CD8-positive, alpha-beta memory T cell (primary cell): ENCODE results near the gene SLC25A38. TPM values are rescaled to one million over a fixed set of nuclear protein-coding genes. Genes with fewer than 3 reads are reported as not detected.

Source experiments
- CTCF ChIA-PET: fragments of 350-600 bp; sonication (Branson Sonifier 250); formaldehyde crosslinking; loops from one replicate; lab custom pipeline; 2021; ENCODE audit warnings: antibody characterized with exemption; lab: Charles Lee
- POLR2A ChIA-PET: fragments of 350-600 bp; sonication (Branson Sonifier 250); formaldehyde crosslinking; loops from one replicate; lab custom pipeline; 2021; ENCODE audit warnings: antibody characterized with exemption; lab: Charles Lee
- DNase-seq, 5 donors: peaks; one replicate each; pipeline versions ENCODE4 v3.0.0 to v3.0.0-alpha.2; 2020 to 2022; ENCODE audit warnings: mixed read lengths in 1 of 5
- H3K27ac ChIP-seq: one replicate; pipeline ENCODE4 v1.7.0; 2013; ENCODE audit warnings: low read depth, mild to moderate bottlenecking, low read length, moderate library complexity
- H3K27me3 ChIP-seq: 2 replicates; pipeline ENCODE4 v1.7.0; 2013; ENCODE audit warnings: low read length, mild to moderate bottlenecking; ENCODE audit not compliant: insufficient read depth, poor library complexity, severe bottlenecking
- H3K36me3 ChIP-seq: 2 replicates; pipeline ENCODE4 v1.7.0; 2013; ENCODE audit warnings: mild to moderate bottlenecking, low read length, moderate library complexity; ENCODE audit not compliant: insufficient read depth
- H3K4me1 ChIP-seq: 2 replicates; pipeline ENCODE4 v1.7.0; 2013; ENCODE audit warnings: mild to moderate bottlenecking, low read length, moderate library complexity; ENCODE audit not compliant: insufficient read depth
- H3K4me3 ChIP-seq: 2 replicates; pipeline ENCODE4 v1.7.0; 2013; ENCODE audit warnings: mild to moderate bottlenecking, low read length
- H3K9me3 ChIP-seq: 2 replicates; pipeline ENCODE4 v1.7.0; 2013; ENCODE audit warnings: mild to moderate bottlenecking, low read length
- H3K27ac Mint-ChIP-seq, 8 donors: one replicate each; pipeline ENCODE4 v1.8.0; 2020 to 2021; ENCODE audit warnings: mixed read lengths in 8 of 8, mild to moderate bottlenecking in 6 of 8, inconsistent platforms in 3 of 8, moderate library complexity in 3 of 8
- H3K27me3 Mint-ChIP-seq, 2 donors: one replicate each; pipeline ENCODE4 v1.8.0; 2020 to 2021; ENCODE audit warnings: mixed read lengths in 2 of 2, mild to moderate bottlenecking in 1 of 2, moderate library complexity in 1 of 2
- H3K36me3 Mint-ChIP-seq, 3 donors: one replicate each; pipeline ENCODE4 v1.8.0; 2020 to 2021; ENCODE audit warnings: mixed read lengths in 3 of 3, inconsistent platforms in 1 of 3, mild to moderate bottlenecking in 1 of 3
- H3K4me1 Mint-ChIP-seq, 3 donors: one replicate each; pipeline ENCODE4 v1.8.0; 2020 to 2021; ENCODE audit warnings: mixed read lengths in 3 of 3, inconsistent platforms in 1 of 3, mild to moderate bottlenecking in 1 of 3
- H3K4me3 Mint-ChIP-seq, 7 donors: one replicate each; pipeline ENCODE4 v1.8.0; 2020 to 2021; ENCODE audit warnings: mixed read lengths in 7 of 7, mild to moderate bottlenecking in 6 of 7, moderate library complexity in 4 of 7, inconsistent platforms in 2 of 7
- H3K9me3 Mint-ChIP-seq, 5 donors: one replicate each; pipeline ENCODE4 v1.8.0; 2020 to 2022; ENCODE audit warnings: mixed read lengths in 5 of 5, mild to moderate bottlenecking in 3 of 5, moderate library complexity in 2 of 5, inconsistent platforms in 1 of 5
- polyA plus RNA-seq: library from polyadenylated mRNA; unstranded; fragments of 300-500 nt; fragmentation: Illumina TruSeq; gene quantifications from one replicate; pipeline ENCODE4 v1.2.3, GENCODE V29; 2021
- total RNA-seq, 2 experiments: library from RNA; stranded (reverse); gene quantifications; one replicate each; pipeline ENCODE4 v1.2.3, GENCODE V29; 2021

Gene SLC25A38
- total and polyA plus RNA-seq, 3 experiments from 2014 or later = 55.6 to 73.0 (median 71.3) TPM

DNA sequence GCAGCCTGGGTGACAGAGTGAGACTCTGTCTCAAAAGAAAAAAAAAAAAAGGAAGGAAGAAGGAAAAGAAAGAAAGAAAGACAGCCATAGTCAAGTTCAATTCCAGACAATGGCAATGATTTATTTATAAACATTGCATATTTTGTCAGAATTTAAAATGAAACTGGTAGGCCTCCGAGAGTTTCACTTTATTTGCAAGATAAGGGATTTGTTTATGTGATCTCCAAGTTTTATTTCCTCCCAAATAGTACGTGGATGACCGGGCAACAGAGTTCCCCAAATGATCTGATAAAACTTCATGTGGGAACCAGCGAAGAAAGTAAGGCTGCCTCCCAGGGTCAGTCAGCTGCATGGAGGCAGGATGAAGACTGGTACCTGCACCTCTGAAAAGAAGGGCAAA, 55.7 kb downstream of the SLC25A38 start:
- Mint-ChIP-seq H3K27ac (no peak overlapping the region), H3K4me3 (peak overlapping the region in 1 of 7 donors; percentile 61), H3K36me3 (no peaks in the 10 kb centered on the region), H3K9me3 (no peaks in the 10 kb centered on the region), H3K27me3 (peaks cover 0 to 2% of the 10 kb centered on the region in 2 donors), H3K4me1 (no peaks in the 10 kb centered on the region)
- ChIA-PET CTCF (interaction anchor here (0.8 kb wide), 1 partner anchor 9 kb away, joined by 4 read pairs; no protein-coding TSS in a partner anchor), POLR2A (no interaction called here)
- Histone ChIP-seq H3K27me3 (no peaks in the 10 kb centered on the region), H3K36me3 (no peaks in the 10 kb centered on the region), H3K4me1 (no peaks in the 10 kb centered on the region), H3K27ac (no peak overlapping the region), H3K4me3 (no peak overlapping the region), H3K9me3 (no peaks in the 10 kb centered on the region)
- no peak for DNase-seq

DNA sequence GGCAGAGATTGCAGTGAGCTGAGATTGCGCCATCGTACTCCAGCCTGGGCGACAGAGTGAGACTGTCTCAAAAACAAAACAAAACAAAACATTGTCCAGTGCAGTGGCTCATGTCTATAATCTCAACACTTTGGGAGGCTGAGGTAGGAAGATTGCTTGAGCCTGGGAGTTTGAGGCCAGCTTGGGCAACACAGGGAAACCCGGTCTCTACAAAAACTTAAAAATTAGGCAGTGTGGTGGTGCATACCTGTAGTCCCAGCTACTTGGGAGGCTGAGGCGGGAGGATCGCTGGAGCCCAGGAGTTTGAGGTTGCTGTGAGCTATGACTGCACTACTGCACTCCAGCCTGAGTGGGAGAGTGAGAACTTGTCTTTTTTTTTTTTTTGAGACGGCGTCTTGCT, 57.1 kb downstream of the SLC25A38 start:
- Histone ChIP-seq H3K27ac (no peak overlapping the region), H3K4me3 (no peak overlapping the region), H3K27me3 (no peaks in the 10 kb centered on the region), H3K9me3 (no peaks in the 10 kb centered on the region), H3K36me3 (no peaks in the 10 kb centered on the region), H3K4me1 (no peaks in the 10 kb centered on the region)
- POLR2A ChIA-PET = no interaction called here
- no peaks in the 10 kb centered on the region for H3K9me3 Mint-ChIP-seq
- CTCF ChIA-PET = interaction anchor here (0.9 kb wide), 1 partner anchor 23 kb away, joined by 3 read pairs; no protein-coding TSS in a partner anchor
- H3K4me1 Mint-ChIP-seq = no peaks in the 10 kb centered on the region
- no peak for DNase-seq
- H3K27ac Mint-ChIP-seq = no peak overlapping the region
- peak overlapping the region in 1 of 7 donors; percentile 83 for H3K4me3 Mint-ChIP-seq
- H3K27me3 Mint-ChIP-seq = peaks cover 0 to 10% of the 10 kb centered on the region in 2 donors
- H3K36me3 Mint-ChIP-seq = no peaks in the 10 kb centered on the region

- Histone ChIP-seq H3K27me3 (no peaks in the 10 kb centered on the region), H3K27ac (no peak overlapping the region), H3K9me3 (no peaks in the 10 kb centered on the region), H3K4me1 (no peaks in the 10 kb centered on the region), H3K36me3 (no peaks in the 10 kb centered on the region), H3K4me3 (no peak overlapping the region)
- Mint-ChIP-seq H3K9me3 (no peaks in the 10 kb centered on the region), H3K4me3 (no peak overlapping the region), H3K27me3 (peaks cover 0 to 14% of the 10 kb centered on the region in 2 donors), H3K4me1 (no peaks in the 10 kb centered on the region), H3K36me3 (no peaks in the 10 kb centered on the region), H3K27ac (no peak overlapping the region)
- ChIA-PET POLR2A (no interaction called here), CTCF (interaction anchor here (1.0 kb wide), 1 partner anchor 9 kb away, joined by 3 read pairs; no protein-coding TSS in a partner anchor)
- no peak for DNase-seq
Observed at GRCh38 chr3:39443530-39443929, 60.4 kb downstream of the SLC25A38 start.

GRCh38 chr3:39445927-39446326, 62.8 kb downstream of the SLC25A38 start:
- Mint-ChIP-seq H3K4me3 (no peak overlapping the region), H3K4me1 (no peaks in the 10 kb centered on the region), H3K9me3 (no peaks in the 10 kb centered on the region), H3K27ac (no peak overlapping the region), H3K36me3 (no peaks in the 10 kb centered on the region), H3K27me3 (peaks cover 0 to 14% of the 10 kb centered on the region in 2 donors)
- no peak for DNase-seq
- H3K4me1 ChIP-seq = no peaks in the 10 kb centered on the region
- no peaks in the 10 kb centered on the region for H3K36me3 ChIP-seq
- no peaks in the 10 kb centered on the region for H3K27me3 ChIP-seq
- no peak overlapping the region for H3K4me3 ChIP-seq
- ChIA-PET POLR2A (no interaction called here), CTCF (interaction anchor here (1.1 to 4.0 kb wide), 3 partner anchors 29 to 39 kb away, joined by 3 to 24 read pairs (median 7); partner anchors contain the start of gene RPSA)
- no peak overlapping the region for H3K27ac ChIP-seq
- H3K9me3 ChIP-seq = no peaks in the 10 kb centered on the region

- H3K4me3 Mint-ChIP-seq = no peak overlapping the region
- Histone ChIP-seq H3K9me3 (no peaks in the 10 kb centered on the region), H3K27me3 (no peaks in the 10 kb centered on the region), H3K27ac (no peak overlapping the region), H3K4me3 (no peak overlapping the region), H3K4me1 (no peaks in the 10 kb centered on the region), H3K36me3 (no peaks in the 10 kb centered on the region)
- DNase-seq = no peak
- no peaks in the 10 kb centered on the region for H3K9me3 Mint-ChIP-seq
- ChIA-PET POLR2A (interaction anchor here (1.0 kb wide), 1 partner anchor 38 kb away, joined by 3 read pairs; no protein-coding TSS in a partner anchor), CTCF (interaction anchor here (1.1 to 4.0 kb wide), 4 partner anchors 11 to 39 kb away, joined by 3 to 24 read pairs (median 5); partner anchors contain the start of gene RPSA)
- no peaks in the 10 kb centered on the region for H3K4me1 Mint-ChIP-seq
- H3K27me3 Mint-ChIP-seq = peaks cover 0 to 14% of the 10 kb centered on the region in 2 donors
- H3K36me3 Mint-ChIP-seq = no peaks in the 10 kb centered on the region
- H3K27ac Mint-ChIP-seq = no peak overlapping the region
Observed at GRCh38 chr3:39446444-39446843, 63.3 kb downstream of the SLC25A38 start.

Other genes with a start within 250 kb of the SLC25A38 start
- 10 to 100 TPM; 31.7 to 33.8 TPM for gene CSRNP1, start 229.8 kb upstream of the SLC25A38 start, total RNA-seq
- 30.7 TPM for gene CSRNP1, start 229.8 kb upstream of the SLC25A38 start, polyA plus RNA-seq
- gene XIRP1, start 190.8 kb upstream of the SLC25A38 start, total RNA-seq = 1 to 10 TPM; 4.1 to 5.3 TPM
- gene XIRP1, start 190.8 kb upstream of the SLC25A38 start, polyA plus RNA-seq = not detected
- gene CX3CR1, start 103.3 kb upstream of the SLC25A38 start, total RNA-seq = 1 to 10 TPM in 1 of 2 experiments, under 1 TPM in 1; 0.74 to 1.1 TPM
- 98.7 TPM for gene CX3CR1, start 103.3 kb upstream of the SLC25A38 start, polyA plus RNA-seq
- 1 to 10 TPM; 2.9 to 5.3 TPM for gene CCR8, start 53.7 kb upstream of the SLC25A38 start, total RNA-seq
- 2.1 TPM for gene CCR8, start 53.7 kb upstream of the SLC25A38 start, polyA plus RNA-seq
- 1,000 to 10,000 TPM; 2,459 to 2,518 TPM for gene RPSA, start 23.4 kb downstream of the SLC25A38 start, total RNA-seq
- 1,046 TPM for gene RPSA, start 23.4 kb downstream of the SLC25A38 start, polyA plus RNA-seq
- not detected for gene MOBP, start 84.3 kb downstream of the SLC25A38 start, total RNA-seq
- not detected for gene MOBP, start 84.3 kb downstream of the SLC25A38 start, polyA plus RNA-seq